HG02938 (cell line): ENCODE data around the gene EYS.
"Not testable (repeated sequence)": the region's sequence is repeated elsewhere in the genome, so short reads cannot be mapped to it uniquely, and the experiment has no call there.

Experiments used
- ATAC-seq: cut with Tn5 transposase; IDR thresholded peaks from one replicate; pipeline ENCODE4 v1.9.1; 2021; ENCODE audit warnings: mild to moderate bottlenecking, moderate library complexity; ENCODE audit not compliant: unreplicated experiment

The EYS gene

DNA sequence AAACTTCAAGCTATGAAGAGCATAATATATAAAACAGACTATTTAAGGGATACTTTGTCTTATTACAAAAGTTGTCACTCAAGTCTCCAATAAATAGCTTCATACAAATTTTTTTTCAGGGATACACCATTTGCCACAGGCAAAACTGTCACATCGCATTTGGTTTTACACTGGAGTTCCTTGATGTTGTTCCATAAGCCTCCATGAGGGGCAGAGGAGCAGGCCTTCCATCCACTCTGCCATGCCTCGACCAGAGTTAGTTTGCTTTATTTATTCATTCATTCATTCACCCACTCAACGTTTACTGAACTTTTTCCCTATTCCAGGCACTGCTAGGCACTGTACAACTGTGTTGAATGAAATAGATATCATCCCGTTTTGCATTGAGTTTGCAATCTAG, 1824.8 kb downstream of the EYS start:
- no peak for ATAC-seq

DNA sequence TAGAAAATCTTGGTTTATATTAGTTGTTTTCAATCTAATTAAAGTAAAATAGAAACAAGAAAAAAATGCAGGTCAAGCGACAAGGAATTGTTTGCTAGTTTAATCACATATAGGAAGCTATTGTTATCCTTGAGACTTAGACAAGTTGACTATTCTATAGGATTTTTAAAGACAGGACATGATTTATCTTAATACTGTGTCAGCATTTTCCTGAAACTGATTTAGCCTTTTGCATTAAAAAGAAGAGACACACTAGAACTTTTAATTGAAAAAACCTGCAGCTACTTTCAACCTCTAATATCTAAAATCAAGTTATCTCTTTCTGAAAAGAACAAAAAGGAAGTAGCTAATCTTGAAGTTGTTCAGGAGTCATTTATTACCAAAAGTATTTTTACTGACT, 1825.2 kb downstream of the EYS start:
- ATAC-seq: no peak

DNA sequence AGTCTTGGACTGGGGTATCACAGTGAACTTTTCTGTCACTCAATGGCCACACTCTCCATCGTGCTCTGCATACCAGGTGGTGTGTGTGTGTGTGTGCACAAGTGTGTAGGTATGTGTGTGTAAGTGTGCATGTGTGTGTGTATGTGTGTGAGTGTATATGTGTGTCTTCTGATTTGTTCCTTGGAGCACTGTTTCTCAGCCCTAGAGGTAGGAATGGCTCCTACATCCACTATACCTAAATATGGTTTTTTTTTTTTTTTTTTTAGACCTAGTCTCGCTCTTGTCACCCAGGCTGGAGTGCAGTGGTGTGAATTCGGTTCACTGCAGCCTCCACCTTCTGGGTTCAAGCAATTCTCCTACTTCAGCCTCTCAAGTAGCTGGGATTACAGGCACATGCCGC, 1834.8 kb downstream of the EYS start:
- ATAC-seq: no peak

GRCh38 chr6:63868351-63868750, 1838.7 kb downstream of the EYS start:
- no peak for ATAC-seq

- ATAC-seq: no peak
Observed at GRCh38 chr6:63864671-63865318, 1842.2 kb downstream of the EYS start.

DNA sequence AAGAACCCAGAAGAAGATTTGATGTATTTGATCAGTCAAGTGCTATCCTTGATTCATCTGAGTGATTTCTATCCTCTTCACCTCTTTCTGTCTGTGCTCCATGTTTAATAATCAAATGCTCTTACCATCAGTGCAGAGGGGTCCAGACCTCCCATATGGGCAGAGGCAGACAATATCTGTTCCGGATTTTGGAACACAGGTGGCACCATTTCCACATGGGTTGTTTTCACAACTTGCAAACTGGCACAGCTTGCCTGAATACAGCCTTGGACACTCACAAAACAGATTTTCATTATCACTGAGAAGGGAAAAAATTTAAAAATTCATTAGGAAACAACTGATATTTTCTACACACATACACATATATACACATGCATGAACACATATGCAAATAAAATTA, 1843.0 kb downstream of the EYS start:
- no peak for ATAC-seq

- ATAC-seq: no peak
Observed at GRCh38 chr6:63862486-63863198, 1844.4 kb downstream of the EYS start.

DNA sequence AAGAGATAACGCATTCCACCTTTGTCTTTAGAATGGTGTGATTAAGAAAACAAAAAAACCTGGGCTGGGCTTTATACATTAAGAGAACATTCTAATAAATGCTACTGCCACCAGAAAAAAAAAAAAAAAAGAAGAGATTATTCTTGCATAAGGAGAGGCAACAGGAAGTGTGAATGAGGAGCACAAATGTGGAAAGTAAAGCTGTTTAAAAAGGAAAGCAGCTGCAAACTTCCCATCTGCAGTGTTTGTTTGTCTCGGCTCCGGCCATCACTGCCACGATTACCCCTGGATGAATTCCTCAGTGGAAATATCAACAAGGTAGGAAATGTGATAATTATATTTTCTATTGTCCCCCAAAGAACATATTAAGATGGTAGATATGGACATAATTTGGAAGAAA, 1847.5 kb downstream of the EYS start:
- ATAC-seq: no peak

DNA sequence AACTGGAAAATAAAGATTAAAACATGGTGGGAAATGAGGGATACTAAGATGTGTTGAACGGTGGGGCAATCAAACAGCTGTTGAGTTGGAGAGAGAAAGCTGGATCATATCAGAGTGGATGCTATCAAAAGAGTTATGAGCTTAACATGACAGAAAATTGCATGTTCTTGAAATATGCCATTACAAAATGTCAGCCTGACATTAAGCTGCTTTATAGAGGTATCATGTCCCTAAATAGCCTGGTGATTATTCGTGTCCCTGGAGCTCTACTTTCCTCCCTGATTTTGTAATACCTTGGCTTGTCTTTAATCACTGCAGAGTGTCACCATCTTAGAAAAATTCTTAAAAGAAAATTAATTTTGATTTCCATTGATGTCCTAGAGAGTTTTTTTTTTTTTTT, 1848.3 kb downstream of the EYS start:
- ATAC-seq: no peak

DNA sequence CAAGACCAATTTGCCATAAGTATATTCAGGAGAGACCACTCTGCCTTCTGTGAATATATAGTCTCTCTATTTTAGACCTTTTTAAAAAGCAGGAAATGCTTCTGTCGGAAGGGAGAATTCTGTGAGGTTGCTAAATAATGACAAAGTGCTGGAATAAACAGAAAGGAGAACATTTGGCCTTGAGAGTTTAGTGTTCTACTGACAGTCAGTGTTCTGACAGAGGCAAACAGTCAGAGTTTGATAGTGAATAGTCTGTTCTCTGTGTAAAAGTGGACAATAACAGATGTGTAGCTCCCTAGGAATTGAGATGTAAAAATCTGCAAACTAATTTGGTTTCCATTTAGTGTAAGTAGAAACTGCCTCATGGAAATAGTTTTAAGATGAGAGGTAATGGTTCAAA, 1850.8 kb downstream of the EYS start:
- ATAC-seq: no peak

- no peak for ATAC-seq
Observed at GRCh38 chr6:63844287-63844686, 1862.7 kb downstream of the EYS start.

DNA sequence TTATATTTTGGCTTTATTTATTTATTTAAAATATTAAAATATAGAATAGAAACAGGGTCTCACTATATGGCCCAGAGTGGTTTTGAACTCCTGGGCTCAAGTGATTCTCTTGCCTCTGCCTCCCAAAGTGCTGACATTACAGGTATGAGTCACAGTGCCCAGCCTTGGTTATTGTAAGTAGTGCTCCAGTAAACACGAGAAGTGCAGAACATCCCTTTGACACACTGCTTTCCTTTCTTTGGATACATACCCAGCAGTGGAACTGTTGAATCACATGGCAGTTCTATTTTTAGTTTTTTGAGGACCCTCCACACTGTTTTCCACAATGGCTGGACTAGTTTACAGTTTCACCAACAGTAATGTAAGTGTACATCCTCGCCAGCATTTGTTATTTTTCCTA, 1867.5 kb downstream of the EYS start:
- ATAC-seq: no peak

GRCh38 chr6:63828678-63829077, 1878.3 kb downstream of the EYS start:
- not testable (repeated sequence) for ATAC-seq

DNA sequence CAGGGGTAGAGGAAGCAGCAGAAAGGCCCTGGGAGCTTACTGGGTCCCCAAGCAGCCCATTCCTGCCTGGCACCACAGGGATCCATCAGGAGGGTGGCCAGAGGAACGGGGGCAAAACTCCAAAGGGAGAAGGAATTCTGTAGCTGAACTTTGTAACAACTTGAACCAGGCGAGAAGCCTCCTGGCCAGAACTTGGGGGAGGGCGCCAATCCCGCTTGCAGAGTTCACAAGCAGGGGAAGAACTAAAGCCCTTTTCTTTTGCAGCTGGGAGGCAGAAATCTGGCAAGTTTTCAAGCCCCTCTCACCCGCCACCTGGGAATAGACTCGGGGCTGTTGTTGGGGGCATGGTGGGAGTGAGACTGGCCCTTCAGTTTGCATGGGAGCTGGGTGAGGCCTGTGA, 1882.3 kb downstream of the EYS start:
- ATAC-seq: no peak

DNA sequence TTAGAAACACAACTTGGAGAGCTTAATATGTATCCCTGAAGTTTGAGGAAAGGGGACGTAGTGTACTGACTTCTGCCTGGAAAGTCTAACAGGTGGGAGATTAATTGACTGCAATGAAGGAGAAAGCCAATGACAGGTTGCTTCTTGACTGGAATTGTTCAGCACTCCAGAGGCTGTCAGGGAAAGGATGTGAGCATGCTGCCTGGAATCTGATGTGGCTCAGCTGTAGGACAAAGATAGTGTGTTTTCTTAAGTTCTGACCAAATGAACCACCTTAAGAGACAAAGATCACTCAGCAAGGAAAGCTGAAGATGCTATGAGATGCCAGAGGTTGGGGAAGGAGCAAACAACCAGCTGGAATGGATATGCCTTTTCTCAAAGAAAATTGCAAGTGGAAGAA, 1885.6 kb downstream of the EYS start:
- ATAC-seq: no peak

- ATAC-seq: no peak
Observed at GRCh38 chr6:63819831-63820230, 1887.2 kb downstream of the EYS start.

GRCh38 chr6:63817492-63818050, 1889.5 kb downstream of the EYS start:
- ATAC-seq: no peak

- no peak for ATAC-seq
Observed at GRCh38 chr6:63816982-63817436, 1890.0 kb downstream of the EYS start.

- no peak for ATAC-seq
Observed at GRCh38 chr6:63816401-63816981, 1890.5 kb downstream of the EYS start.

GRCh38 chr6:63814459-63814858, 1892.6 kb downstream of the EYS start:
- no peak for ATAC-seq

DNA sequence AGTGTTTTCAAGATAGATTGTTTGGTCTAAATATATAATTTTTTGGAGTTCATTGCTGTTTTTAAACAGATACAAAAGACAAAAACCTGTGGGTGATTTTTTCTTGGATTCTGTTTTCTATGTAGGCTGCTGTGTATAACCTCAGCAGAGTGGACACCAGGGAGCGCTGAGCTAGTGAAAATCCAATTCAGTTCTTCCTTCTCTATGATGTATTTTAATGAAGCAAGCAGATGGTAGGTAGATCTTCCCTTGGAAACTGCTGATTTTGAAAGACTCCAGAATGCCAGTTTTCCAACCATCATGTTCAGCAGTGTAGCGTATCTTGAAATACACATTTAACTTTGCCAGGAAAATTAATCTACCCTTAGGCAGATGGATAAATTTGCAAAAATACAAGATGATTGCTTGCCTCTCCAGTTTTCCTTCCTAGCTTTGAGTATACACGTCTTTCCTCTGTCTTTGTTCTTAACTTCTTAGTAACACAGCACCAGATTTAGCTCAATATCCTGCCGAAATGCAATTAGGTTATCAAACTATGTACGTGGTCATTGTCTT, 1893.4 kb downstream of the EYS start:
- no peak for ATAC-seq

DNA sequence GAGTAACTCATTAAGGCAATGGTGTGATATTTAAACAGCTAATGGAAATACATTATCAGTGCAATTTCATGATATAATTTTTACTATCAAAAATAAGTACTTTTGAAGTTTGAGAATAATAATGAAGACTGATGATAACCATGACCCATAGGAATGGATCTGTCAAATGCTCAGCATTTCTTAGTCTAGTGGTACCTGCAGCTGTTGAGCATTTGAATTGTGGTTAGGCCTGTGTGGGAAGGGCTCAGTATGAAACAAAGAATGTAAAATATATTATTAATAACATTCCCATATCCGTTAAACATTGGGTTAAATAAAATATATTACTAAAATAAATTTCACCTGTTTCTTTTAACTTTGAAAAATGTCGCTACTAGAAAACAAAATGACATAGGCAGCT, 1898.5 kb downstream of the EYS start:
- no peak for ATAC-seq
